ENCODE measurements around the gene DNAAF5.

DNA sequence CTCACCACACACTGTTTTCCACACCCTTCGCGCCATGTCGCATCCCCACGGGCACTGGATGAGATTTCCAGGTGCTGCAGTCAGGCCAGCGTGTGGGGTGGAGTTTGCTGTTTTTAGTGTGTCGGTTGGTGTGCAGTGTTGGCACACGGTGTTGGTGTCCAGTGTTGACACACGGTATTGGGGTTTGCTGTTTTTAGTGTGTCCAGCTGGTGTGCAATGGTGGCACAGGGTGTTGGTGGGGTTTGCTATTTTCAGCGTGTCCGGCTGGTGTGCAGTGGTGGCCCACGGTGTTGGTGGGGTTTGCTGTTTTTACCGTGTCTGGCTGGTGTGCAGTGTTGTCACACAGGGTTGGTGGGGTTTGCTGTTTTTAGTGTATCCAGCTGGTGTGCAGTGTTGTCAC lies 20.7 kb downstream of the DNAAF5 start:
- TF ChIP-seq CTCF (IDR thresholded peaks at IDR 0.05) (no peak), POLR2A (IDR thresholded peaks at IDR 0.05) (no peak)
